Measurements from ENCODE around the gene MDGA2.

MDGA2 gene

GRCh38 chr14:46999661-47000060, 675.7 kb downstream of the MDGA2 start:
- no peak for TF ChIP-seq CTCF (conservative IDR thresholded peaks at IDR 0.05; ENCODE audit: low read depth, low read length)

GRCh38 chr14:46989566-46989965, 685.8 kb downstream of the MDGA2 start:
- no peak overlapping the region for H3K4me3 ChIP-seq (ENCODE audit: low read depth, low read length)
- no peak for DNase-seq (ENCODE audit: low read depth)
- TF ChIP-seq CTCF (conservative IDR thresholded peaks at IDR 0.05; ENCODE audit: low read depth, low read length) = no peak

More at GRCh38 chr14:46999661-47000060, 675.7 kb downstream of the MDGA2 start:
- H3K4me3 ChIP-seq (ENCODE audit: low read depth, low read length) = no peak overlapping the region
- no peak for DNase-seq (ENCODE audit: low read depth)

- DNase-seq (ENCODE audit: low read depth) = no peak
Observed at GRCh38 chr14:46988312-46988711, 687.1 kb downstream of the MDGA2 start.

GRCh38 chr14:46985529-46986380, 689.6 kb downstream of the MDGA2 start:
- DNase-seq (ENCODE audit: low read depth) = no peak
- no peak for TF ChIP-seq CTCF (conservative IDR thresholded peaks at IDR 0.05; ENCODE audit: low read depth, low read length)

More at GRCh38 chr14:46988312-46988711, 687.1 kb downstream of the MDGA2 start:
- no peak overlapping the region for H3K4me3 ChIP-seq (ENCODE audit: low read depth, low read length)
- TF ChIP-seq CTCF (conservative IDR thresholded peaks at IDR 0.05; ENCODE audit: low read depth, low read length) = no peak

GRCh38 chr14:46973295-46973694, 702.1 kb downstream of the MDGA2 start:
- TF ChIP-seq CTCF (conservative IDR thresholded peaks at IDR 0.05; ENCODE audit: low read depth, low read length) = no peak
- no peak for DNase-seq (ENCODE audit: low read depth)
- H3K4me3 ChIP-seq (ENCODE audit: low read depth, low read length) = no peak overlapping the region

More at GRCh38 chr14:46985529-46986380, 689.6 kb downstream of the MDGA2 start:
- no peak overlapping the region for H3K4me3 ChIP-seq (ENCODE audit: low read depth, low read length)

GRCh38 chr14:46964378-46964777, 711.0 kb downstream of the MDGA2 start:
- DNase-seq (ENCODE audit: low read depth) = no peak
- no peak overlapping the region for H3K4me3 ChIP-seq (ENCODE audit: low read depth, low read length)
- no peak for TF ChIP-seq CTCF (conservative IDR thresholded peaks at IDR 0.05; ENCODE audit: low read depth, low read length)

GRCh38 chr14:46951103-46951502, 724.3 kb downstream of the MDGA2 start:
- TF ChIP-seq CTCF (conservative IDR thresholded peaks at IDR 0.05; ENCODE audit: low read depth, low read length) = no peak

More at GRCh38 chr14:46951103-46951502, 724.3 kb downstream of the MDGA2 start:
- DNase-seq (ENCODE audit: low read depth) = no peak
- H3K4me3 ChIP-seq (ENCODE audit: low read depth, low read length) = no peak overlapping the region
